ENCODE results near the gene KANSL3. TPM values are rescaled to one million over a fixed set of nuclear protein-coding genes. Genes with fewer than 3 reads are reported as not detected.

Gene KANSL3
- total RNA-seq (2022; extraction: Qiagen RNA extraction) = 22.2 to 27.8 TPM (median 22.3 TPM) in 5 replicates

GRCh38 chr2:96638144-96639121 is at the start of gene KANSL3:
Gene KANSL3 (minus strand): TSS chr2:96638312. CDS start chr2:96637135, 1,177 bp downstream.

DNA sequence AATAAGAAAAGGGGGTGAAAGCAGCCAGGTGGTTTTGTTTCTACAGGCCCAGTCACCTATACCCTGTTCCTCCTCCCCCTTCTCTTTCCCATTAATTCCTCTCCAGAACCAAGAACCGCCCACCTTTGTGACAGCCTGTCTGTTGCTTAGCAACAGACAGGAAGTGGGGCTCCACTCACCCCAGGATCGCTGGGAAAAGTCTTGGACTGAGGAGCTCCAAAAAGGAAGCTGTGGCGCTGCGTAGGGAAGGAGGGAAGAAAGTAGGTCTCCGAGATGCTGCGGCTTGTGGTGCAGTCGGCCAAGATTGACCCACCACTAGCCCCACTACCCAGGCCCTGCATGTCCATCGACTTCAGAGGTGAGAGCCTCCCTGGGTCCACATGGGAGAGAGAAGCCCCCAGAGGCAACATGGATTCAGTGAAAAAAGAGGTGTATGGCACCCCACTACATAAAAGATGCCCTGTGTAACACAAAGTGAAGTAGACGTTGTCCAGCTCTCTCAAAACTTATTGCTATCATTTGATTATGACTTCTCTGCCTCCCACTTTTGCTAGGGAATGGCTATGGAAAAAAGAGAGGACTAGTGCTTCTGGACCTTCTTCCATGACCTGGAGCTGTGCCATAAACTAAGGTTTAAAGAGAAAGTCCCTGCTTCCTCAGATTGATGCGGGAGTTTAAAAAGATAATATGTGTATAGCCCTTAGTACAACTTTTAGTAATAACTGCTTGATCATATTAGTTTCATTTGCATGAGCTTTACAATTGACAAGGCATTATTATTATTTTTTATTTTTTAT is 4.7 kb upstream of the KANSL3 start, which contains the start of gene FER1L5:
Gene FER1L5 (plus strand): TSS at position 201 of the 797 bp plus-strand sequence. CDS start 73 bp downstream, at position 274.

Other genes with a start within 250 kb of the KANSL3 start
- 0.61 to 1.8 TPM (median 0.75 TPM) in 5 replicates for gene NEURL3, start 133.0 kb downstream of the KANSL3 start, total RNA-seq (2022; extraction: Qiagen RNA extraction)
- gene ARID5A, start 101.6 kb downstream of the KANSL3 start, total RNA-seq (2022; extraction: Qiagen RNA extraction) = 3.6 to 4.6 TPM (median 4.1 TPM) in 5 replicates
- 0.03 TPM in 1 of 5 replicates, not detected in the others for gene FER1L5, start 4.5 kb upstream of the KANSL3 start, total RNA-seq (2022; extraction: Qiagen RNA extraction)
- gene LMAN2L, start 101.8 kb upstream of the KANSL3 start, total RNA-seq (2022; extraction: Qiagen RNA extraction) = 20.1 to 22.7 TPM (median 22.4 TPM) in 5 replicates
- gene CNNM4, start 122.6 kb upstream of the KANSL3 start, total RNA-seq (2022; extraction: Qiagen RNA extraction) = 8.3 to 10.9 TPM (median 10.4 TPM) in 5 replicates
- 9.9 to 12.0 TPM (median 10.8 TPM) in 5 replicates for gene CNNM3, start 178.0 kb upstream of the KANSL3 start, total RNA-seq (2022; extraction: Qiagen RNA extraction)
- gene ANKRD23, start 205.7 kb upstream of the KANSL3 start, total RNA-seq (2022; extraction: Qiagen RNA extraction) = 1.1 to 1.9 TPM (median 1.4 TPM) in 5 replicates
- gene ANKRD39, start 219.7 kb upstream of the KANSL3 start, total RNA-seq (2022; extraction: Qiagen RNA extraction) = 15.0 to 22.0 TPM (median 19.9 TPM) in 5 replicates
- gene SEMA4C, start 231.8 kb upstream of the KANSL3 start, total RNA-seq (2022; extraction: Qiagen RNA extraction) = 14.3 to 19.9 TPM (median 18.6 TPM) in 5 replicates

Measured in A549 treated with Hydrocortisone at 1 μM for 4 hours (cell line).